Loucy (cell line): ENCODE results near the gene KCNT2.

Source experiments
- EZH2phosphoT487 ChIP-seq: fragments of 200-600 bp; IDR thresholded peaks from 2 replicates; pipeline ENCODE4 v1.6.1; 2018; ENCODE audit warnings: antibody characterized with exemption, mild to moderate bottlenecking, moderate library complexity, borderline replicate concordance
- TF ChIP-seq, protein P1 (sequence below): fragments of 200-600 bp; sonication (generic); conservative IDR thresholded peaks from 2 replicates; pipeline ENCODE4 v1.5.1; 2014; ENCODE audit warnings: mild to moderate bottlenecking, antibody characterized with exemption, low read length

DNA sequence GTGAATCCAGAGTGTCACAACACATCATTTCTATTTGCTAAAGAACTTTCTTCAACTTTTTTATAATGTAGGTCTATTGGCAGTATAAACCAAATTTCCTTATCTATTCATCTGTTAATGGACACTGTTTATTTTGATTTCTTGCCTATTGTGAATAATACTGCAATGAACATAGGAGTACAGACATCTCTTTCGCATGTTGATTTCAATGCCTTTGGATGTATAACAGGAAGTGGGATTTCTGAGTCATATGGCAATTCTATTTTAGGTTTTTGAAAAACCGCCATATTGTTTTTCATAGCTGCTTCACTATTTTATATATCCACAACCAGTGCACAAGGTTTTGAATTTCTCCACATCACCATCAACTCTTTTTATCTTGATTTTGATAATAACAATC, 198.7 kb downstream of the KCNT2 start:
- TF ChIP-seq, protein P1, sequence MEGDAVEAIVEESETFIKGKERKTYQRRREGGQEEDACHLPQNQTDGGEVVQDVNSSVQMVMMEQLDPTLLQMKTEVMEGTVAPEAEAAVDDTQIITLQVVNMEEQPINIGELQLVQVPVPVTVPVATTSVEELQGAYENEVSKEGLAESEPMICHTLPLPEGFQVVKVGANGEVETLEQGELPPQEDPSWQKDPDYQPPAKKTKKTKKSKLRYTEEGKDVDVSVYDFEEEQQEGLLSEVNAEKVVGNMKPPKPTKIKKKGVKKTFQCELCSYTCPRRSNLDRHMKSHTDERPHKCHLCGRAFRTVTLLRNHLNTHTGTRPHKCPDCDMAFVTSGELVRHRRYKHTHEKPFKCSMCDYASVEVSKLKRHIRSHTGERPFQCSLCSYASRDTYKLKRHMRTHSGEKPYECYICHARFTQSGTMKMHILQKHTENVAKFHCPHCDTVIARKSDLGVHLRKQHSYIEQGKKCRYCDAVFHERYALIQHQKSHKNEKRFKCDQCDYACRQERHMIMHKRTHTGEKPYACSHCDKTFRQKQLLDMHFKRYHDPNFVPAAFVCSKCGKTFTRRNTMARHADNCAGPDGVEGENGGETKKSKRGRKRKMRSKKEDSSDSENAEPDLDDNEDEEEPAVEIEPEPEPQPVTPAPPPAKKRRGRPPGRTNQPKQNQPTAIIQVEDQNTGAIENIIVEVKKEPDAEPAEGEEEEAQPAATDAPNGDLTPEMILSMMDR = no peak
- no peak for TF ChIP-seq EZH2phosphoT487
